HCT116 (cell line): ENCODE measurements around the gene BST2. TPM values are rescaled to one million over a fixed set of nuclear protein-coding genes. Genes with fewer than 3 reads are reported as not detected.

Source experiments
- ATAC-seq: fragments of 200-7000 bp; cut with Tn5 transposase; 2 replicates; pipeline ENCODE4 v1.9.1; 2020; ENCODE audit warnings: mild to moderate bottlenecking, moderate library complexity
- BruUV-seq: library from RNA; stranded (reverse); fragments of 400-500 nt; replicated peaks from 2 replicates; lab custom pipeline; 2021; lab: Mats Ljungman, UMichigan
- CTCF ChIA-PET: fragments of 300-600 bp; sonication (Branson Sonifier 250); formaldehyde crosslinking; loops from one replicate; lab custom pipeline; 2021; ENCODE audit warnings: antibody characterized with exemption; lab: Charles Lee
- POLR2A ChIA-PET: fragments of 300-600, 350-600 bp; sonication (Branson Sonifier 250); formaldehyde crosslinking; loops from one replicate; lab custom pipeline; 2021; ENCODE audit warnings: antibody characterized with exemption; lab: Charles Lee
- RAD21 ChIA-PET, 2 experiments: fragments of 300-600 bp; sonication (Branson Sonifier 250); formaldehyde crosslinking; loops; one replicate each; lab custom pipeline; 2023; ENCODE audit warnings: low total read pairs in 2 of 2; ENCODE audit not compliant: uncharacterized antibody in 2 of 2, unreplicated experiment in 2 of 2, low non-redundant PET in 1 of 2; lab: Charles Lee
- DNase-seq: peaks from one replicate; pipeline ENCODE4 v3.0.0-alpha.2; 2010; ENCODE audit warnings: low read depth, low spot score
- H2AFZ ChIP-seq: fragments of 200-600 bp; shearing (Covaris generic), sonication (generic); 2 replicates; pipeline ENCODE4 v1.6.1; 2017; ENCODE audit warnings: low read depth, mixed run types, mixed read lengths, antibody characterized with exemption, low read length; ENCODE audit not compliant: poor library complexity, severe bottlenecking
- H3K27ac ChIP-seq: 2 replicates; pipeline ENCODE4 v1.5.1; 2012; ENCODE audit warnings: low read depth, low read length
- H3K27me3 ChIP-seq: fragments of 200-600 bp; sonication (generic); 2 replicates; pipeline ENCODE4 v1.6.1; 2016; ENCODE audit warnings: mixed run types, low read length, mixed read lengths; ENCODE audit not compliant: insufficient read depth
- H3K36me3 ChIP-seq, 2 experiments: fragments of 200-500 bp in 1 of 2; fragments of 200-600 bp in 1 of 2; sonication (Bioruptor generic) in 1 of 2; sonication (generic) in 1 of 2; 2 replicates each; pipeline versions ENCODE4 v1.5.1 to v1.6.1; 2014 to 2016; ENCODE audit warnings: low read length in 2 of 2, inconsistent platforms in 1 of 2, mixed read lengths in 1 of 2, mixed run types in 1 of 2; ENCODE audit not compliant: insufficient read depth in 2 of 2, control insufficient read depth in 1 of 2
- H3K4me1 ChIP-seq, 2 experiments: fragments of 200-600 bp in 1 of 2; sonication (generic) in 1 of 2; 2 replicates each; pipeline versions ENCODE4 v1.5.1 to v1.6.1; 2012 to 2017; ENCODE audit warnings: low read length in 2 of 2, inconsistent platforms in 1 of 2, mild to moderate bottlenecking in 1 of 2, mixed read lengths in 1 of 2, mixed run types in 1 of 2, moderate library complexity in 1 of 2; ENCODE audit not compliant: insufficient read depth in 2 of 2, control insufficient read depth in 1 of 2
- H3K4me2 ChIP-seq: fragments of 200-600 bp; sonication (generic); 2 replicates; pipeline ENCODE4 v1.6.1; 2017; ENCODE audit warnings: mixed run types, low read length, mixed read lengths
- H3K4me3 ChIP-seq, 2 experiments: fragments of 200-600 bp in 1 of 2; sonication (generic) in 1 of 2; replicated peaks in 1 of 2; 2 replicates each; pipeline ENCODE4 v1.5.1; 2011 to 2016; ENCODE audit warnings: low read length in 2 of 2, control low read depth in 1 of 2, low read depth in 1 of 2, mild to moderate bottlenecking in 1 of 2, mixed read lengths in 1 of 2, mixed run types in 1 of 2
- H3K79me2 ChIP-seq: fragments of 200-600 bp; sonication (generic); 2 replicates; pipeline ENCODE4 v1.6.1; 2017; ENCODE audit warnings: mild to moderate bottlenecking, mixed run types, low read length, moderate library complexity, mixed read lengths; ENCODE audit not compliant: insufficient read depth
- H3K9ac ChIP-seq: fragments of 200-600 bp; sonication (generic); 2 replicates; pipeline ENCODE4 v1.6.1; 2016; ENCODE audit warnings: low read length, mixed read lengths
- H3K9me2 ChIP-seq: fragments of 200-600 bp; sonication (generic), shearing (Covaris generic); 2 replicates; pipeline ENCODE4 v1.6.1; 2017; ENCODE audit warnings: mixed run types, mild to moderate bottlenecking, moderate library complexity; ENCODE audit not compliant: insufficient read depth
- H3K9me3 ChIP-seq, 2 experiments: fragments of 200-500 bp in 1 of 2; fragments of 200-600 bp in 1 of 2; sonication (Bioruptor generic) in 1 of 2; sonication (generic) in 1 of 2; 2 replicates each; pipeline ENCODE4 v1.6.1; 2014 to 2017; ENCODE audit warnings: low read length in 2 of 2, mixed read lengths in 2 of 2, inconsistent platforms in 1 of 2, low read depth in 1 of 2, mild to moderate bottlenecking in 1 of 2, mixed run types in 1 of 2, moderate library complexity in 1 of 2; ENCODE audit not compliant: control insufficient read depth in 1 of 2, insufficient read depth in 1 of 2
- H4K20me1 ChIP-seq: fragments of 200-600 bp; sonication (generic), shearing (Covaris generic); 2 replicates; pipeline ENCODE4 v1.6.1; 2017; ENCODE audit warnings: mixed run types, mild to moderate bottlenecking, moderate library complexity; ENCODE audit not compliant: insufficient read depth
- CBX3 ChIP-seq: IDR thresholded peaks from 2 replicates; pipeline ENCODE4 v1.6.1; 2012; ENCODE audit warnings: low read depth
- CEBPB ChIP-seq: IDR thresholded peaks from 2 replicates; pipeline ENCODE4 v1.6.1; 2012; ENCODE audit warnings: low read depth
- CTCF ChIP-seq, 3 experiments: fragments of 200-600 bp in 1 of 3; sonication (generic) in 1 of 3; IDR thresholded peaks in 2 of 3; conservative IDR thresholded peaks in 1 of 3; 2 replicates each; pipeline ENCODE4 v1.5.1; 2012 to 2017; ENCODE audit warnings: low read depth in 2 of 3, low read length in 2 of 3, antibody characterized with exemption in 1 of 3, borderline replicate concordance in 1 of 3, control low read depth in 1 of 3, mild to moderate bottlenecking in 1 of 3, mixed read lengths in 1 of 3, mixed run types in 1 of 3, moderate library complexity in 1 of 3; ENCODE audit not compliant: insufficient read depth in 1 of 3
- EGR1 ChIP-seq: IDR thresholded peaks from 2 replicates; pipeline ENCODE4 v1.6.1; 2012; ENCODE audit warnings: low read depth
- ELF1 ChIP-seq: IDR thresholded peaks from 2 replicates; pipeline ENCODE4 v1.6.1; 2012; ENCODE audit warnings: low read depth, borderline replicate concordance
- EZH2 ChIP-seq: fragments of 200-600 bp; sonication (generic); IDR thresholded peaks from 2 replicates; pipeline ENCODE4 v1.6.1; 2017; ENCODE audit warnings: antibody characterized with exemption, mixed run types
- EZH2phosphoT487 ChIP-seq: fragments of 200-600 bp; IDR thresholded peaks from 2 replicates; pipeline ENCODE4 v1.6.1; 2018; ENCODE audit warnings: antibody characterized with exemption, borderline replicate concordance
- FOSL1 ChIP-seq: IDR thresholded peaks from 2 replicates; pipeline ENCODE4 v1.6.1; 2012; ENCODE audit warnings: low read depth
- JUND ChIP-seq: IDR thresholded peaks from 2 replicates; pipeline ENCODE4 v1.6.1; 2012
- MAX ChIP-seq: IDR thresholded peaks from 2 replicates; pipeline ENCODE4 v1.6.1; 2012
- POLR2A ChIP-seq: IDR thresholded peaks from 2 replicates; pipeline ENCODE4 v1.7.0; 2011; ENCODE audit warnings: borderline replicate concordance; ENCODE audit not compliant: insufficient read depth, insufficient read length; ENCODE audit errors: extremely low read depth
- POLR2AphosphoS5 ChIP-seq: IDR thresholded peaks from 2 replicates; pipeline ENCODE4 v1.6.1; 2011; ENCODE audit warnings: mild to moderate bottlenecking, low read depth, low read length, moderate library complexity
- RAD21 ChIP-seq: IDR thresholded peaks from 2 replicates; pipeline ENCODE4 v1.6.1; 2012; ENCODE audit warnings: low read depth, mild to moderate bottlenecking
- REST ChIP-seq: IDR thresholded peaks from 2 replicates; pipeline ENCODE4 v1.6.1; 2012; ENCODE audit warnings: low read depth
- SP1 ChIP-seq: IDR thresholded peaks from 2 replicates; pipeline ENCODE4 v1.6.1; 2012; ENCODE audit warnings: low read depth
- SRF ChIP-seq: IDR thresholded peaks from 2 replicates; pipeline ENCODE4 v1.6.1; 2012; ENCODE audit warnings: low read depth
- YY1 ChIP-seq: IDR thresholded peaks from 2 replicates; pipeline ENCODE4 v1.6.1; 2011; ENCODE audit warnings: low read length, low read depth, moderate library complexity, mild to moderate bottlenecking; ENCODE audit not compliant: insufficient replicate concordance; ENCODE audit errors: extremely low read depth
- ZBTB33 ChIP-seq: IDR thresholded peaks from 2 replicates; pipeline ENCODE4 v1.6.1; 2011; ENCODE audit warnings: mild to moderate bottlenecking, low read length, moderate library complexity; ENCODE audit not compliant: insufficient replicate concordance; ENCODE audit errors: extremely low read depth
- ZFX ChIP-seq: fragments of 450-650 bp; IDR thresholded peaks from 2 replicates; pipeline ENCODE4 v1.6.1; 2017
- ZNF274 ChIP-seq: fragments of 200-500 bp; sonication (Bioruptor generic); IDR thresholded peaks from 2 replicates; pipeline ENCODE4 v1.6.1; 2014; ENCODE audit warnings: mild to moderate bottlenecking, low read depth, low read length, inconsistent platforms
- intact Hi-C: fragments of 100-400 bp; cut with micrococcal nuclease; formaldehyde crosslinking; loops from 2 replicates; pipeline ENCODE4 v1.10.0; 2022
- total RNA-seq: library from RNA; stranded (reverse); gene quantifications from one replicate; pipeline ENCODE4 v1.2.1, GENCODE V29; 2021; ENCODE audit not compliant: unreplicated experiment

BST2 gene
- total RNA-seq, 1 experiment from 2014 or later, result 5.4 TPM

- no peaks in the 10 kb centered on the region for H3K9me2 ChIP-seq
- ChIA-PET RAD21 (no interaction called here), CTCF (no interaction called here), POLR2A (no interaction called here)
- H3K4me3 ChIP-seq, result no peak overlapping the region
- H3K4me2 ChIP-seq, result no peak overlapping the region
- H3K4me1 ChIP-seq, result peaks cover 5 to 11% of the 10 kb centered on the region in 2 experiments; a peak in 3 of 4 replicates
- DNase-seq, result no peak
- H3K36me3 ChIP-seq, result no peaks in the 10 kb centered on the region
- H3K9me3 ChIP-seq, result no peaks in the 10 kb centered on the region
- ATAC-seq, result no peak
- BruUV-seq, result no TSS peak
- intact Hi-C loops, result no loop called here
- H3K9ac ChIP-seq, result no peak overlapping the region
- H2AFZ ChIP-seq, result no peak overlapping the region
- TF ChIP-seq CTCF (IDR thresholded peaks at IDR 0.05 in 2 of 3, conservative IDR thresholded peaks at IDR 0.05 in 1 of 3; ENCODE audit: borderline replicate concordance in 1 of 3, insufficient read depth in 1 of 3, low read depth in 2 of 3, low read length in 2 of 3) (no peak), CEBPB (no peak), REST (no peak), YY1 (no peak), JUND (no peak), ZBTB33 (no peak), EZH2phosphoT487 (no peak), ELF1 (no peak), POLR2AphosphoS5 (no peak), RAD21 (no peak), MAX (no peak), EZH2 (no peak), SP1 (no peak), SRF (no peak), FOSL1 (no peak), ZFX (no peak), POLR2A (no peak), EGR1 (no peak), ZNF274 (no peak), CBX3 (no peak)
- H3K79me2 ChIP-seq, result no peaks in the 10 kb centered on the region
- H3K27me3 ChIP-seq, result no peaks in the 10 kb centered on the region
- no peak overlapping the region for H3K27ac ChIP-seq
- H4K20me1 ChIP-seq, result no peaks in the 10 kb centered on the region
These were observed 8.7 kb upstream of the BST2 start for GRCh38 chr19:17414097-17414496.
